Hematopoietic multipotent progenitor cell (in vitro differentiated cells): ENCODE data around the gene FANCL. TPM values are rescaled to one million over a fixed set of nuclear protein-coding genes. Genes with fewer than 3 reads are reported as not detected.

ENCODE experiments used
- total RNA-seq: library from RNA; depleted of rRNA; stranded (reverse); fragments of >200 nt; gene quantifications from one replicate; pipeline ENCODE4 v1.2.3, GENCODE V29; 2012

FANCL gene
- total RNA-seq, 1 donor, result 17.5 TPM

Other genes starting within 250 kb of the FANCL start
- gene VRK2, start 194.5 kb downstream of the FANCL start, total RNA-seq, result 11.6 TPM